Measurements from ENCODE around the gene UBXN2A. TPM values are rescaled to one million over a fixed set of nuclear protein-coding genes. Genes with fewer than 3 reads are reported as not detected.
A peak's percentile ranks its signal among the peaks of the same experiment; 100 is the strongest.
"Not testable (repeated sequence)": the region's sequence is repeated elsewhere in the genome, so short reads cannot be mapped to it uniquely, and the experiment has no call there.

UBXN2A gene
- total RNA-seq, 1 donor = 10.9 TPM

DNA sequence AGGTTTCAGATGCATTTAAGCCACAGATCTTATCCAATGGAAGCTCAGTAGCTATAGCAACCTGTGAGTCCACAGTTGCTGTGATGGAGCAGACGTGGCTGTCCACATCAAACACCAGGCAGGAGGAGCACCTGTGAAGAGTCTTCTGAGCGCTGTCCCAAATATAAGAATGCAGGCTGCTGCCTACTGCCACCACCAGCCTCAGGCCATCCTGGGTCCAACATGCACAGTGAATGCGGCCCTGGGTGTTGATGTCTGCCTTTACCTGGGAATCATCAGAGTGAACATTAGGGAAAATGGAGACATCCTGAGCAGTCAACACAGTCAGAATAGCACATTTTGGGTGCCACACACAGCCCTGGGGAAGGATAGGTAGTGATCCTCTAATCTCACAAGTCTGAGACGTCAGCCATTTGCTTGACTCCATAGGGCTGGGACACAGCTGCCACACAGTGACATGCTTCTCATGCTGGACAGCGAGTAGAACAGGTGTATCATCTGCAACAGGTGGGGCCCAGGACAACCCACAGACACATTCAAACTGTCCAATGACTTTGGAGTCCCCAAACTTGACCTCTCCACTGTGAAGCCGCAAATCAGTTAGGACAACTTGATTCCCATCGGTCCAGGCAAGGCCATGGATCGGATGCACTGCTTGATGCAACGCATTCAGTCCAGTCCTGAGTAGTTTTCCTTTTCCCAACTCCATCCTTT, 98.7 kb downstream of the UBXN2A start:
- Histone ChIP-seq H3K27ac (ENCODE audit: low read depth, low read length) (no peak overlapping the region), H3K4me2 (ENCODE audit: insufficient read depth, low read length) (no peak overlapping the region), H3K9me3 (ENCODE audit: low read depth, low read length) (no peaks in the 10 kb centered on the region), H3K4me3 (ENCODE audit: insufficient read depth, low read length) (no peak overlapping the region), H3K27me3 (ENCODE audit: insufficient read depth, low read length) (no peaks in the 10 kb centered on the region), H3K4me1 (ENCODE audit: insufficient read depth, low read length) (no peaks in the 10 kb centered on the region), H3K36me3 (ENCODE audit: insufficient read depth, low read length) (peaks cover 22% of the 10 kb centered on the region), H2AFZ (ENCODE audit: low read length) (no peak overlapping the region), H4K20me1 (ENCODE audit: insufficient read depth, low read length) (no peaks in the 10 kb centered on the region), H3K79me2 (ENCODE audit: insufficient read depth, low read length) (peaks cover 24% of the 10 kb centered on the region)
- no peak for DNase-seq (ENCODE audit: insufficient read length, low spot score, missing footprints)
- TF ChIP-seq, protein P1, sequence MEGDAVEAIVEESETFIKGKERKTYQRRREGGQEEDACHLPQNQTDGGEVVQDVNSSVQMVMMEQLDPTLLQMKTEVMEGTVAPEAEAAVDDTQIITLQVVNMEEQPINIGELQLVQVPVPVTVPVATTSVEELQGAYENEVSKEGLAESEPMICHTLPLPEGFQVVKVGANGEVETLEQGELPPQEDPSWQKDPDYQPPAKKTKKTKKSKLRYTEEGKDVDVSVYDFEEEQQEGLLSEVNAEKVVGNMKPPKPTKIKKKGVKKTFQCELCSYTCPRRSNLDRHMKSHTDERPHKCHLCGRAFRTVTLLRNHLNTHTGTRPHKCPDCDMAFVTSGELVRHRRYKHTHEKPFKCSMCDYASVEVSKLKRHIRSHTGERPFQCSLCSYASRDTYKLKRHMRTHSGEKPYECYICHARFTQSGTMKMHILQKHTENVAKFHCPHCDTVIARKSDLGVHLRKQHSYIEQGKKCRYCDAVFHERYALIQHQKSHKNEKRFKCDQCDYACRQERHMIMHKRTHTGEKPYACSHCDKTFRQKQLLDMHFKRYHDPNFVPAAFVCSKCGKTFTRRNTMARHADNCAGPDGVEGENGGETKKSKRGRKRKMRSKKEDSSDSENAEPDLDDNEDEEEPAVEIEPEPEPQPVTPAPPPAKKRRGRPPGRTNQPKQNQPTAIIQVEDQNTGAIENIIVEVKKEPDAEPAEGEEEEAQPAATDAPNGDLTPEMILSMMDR (IDR thresholded peaks at IDR 0.05; ENCODE audit: extremely low read depth, low read depth, low read length) = no peak

- TF ChIP-seq, protein P1 (IDR thresholded peaks at IDR 0.05; ENCODE audit: extremely low read depth, low read depth, low read length) = no peak
- H3K79me2 ChIP-seq (ENCODE audit: insufficient read depth, low read length) = peaks cover 31% of the 10 kb centered on the region
Measured at GRCh38 chr2:24040511-24040910, 100.2 kb downstream of the UBXN2A start.

DNA sequence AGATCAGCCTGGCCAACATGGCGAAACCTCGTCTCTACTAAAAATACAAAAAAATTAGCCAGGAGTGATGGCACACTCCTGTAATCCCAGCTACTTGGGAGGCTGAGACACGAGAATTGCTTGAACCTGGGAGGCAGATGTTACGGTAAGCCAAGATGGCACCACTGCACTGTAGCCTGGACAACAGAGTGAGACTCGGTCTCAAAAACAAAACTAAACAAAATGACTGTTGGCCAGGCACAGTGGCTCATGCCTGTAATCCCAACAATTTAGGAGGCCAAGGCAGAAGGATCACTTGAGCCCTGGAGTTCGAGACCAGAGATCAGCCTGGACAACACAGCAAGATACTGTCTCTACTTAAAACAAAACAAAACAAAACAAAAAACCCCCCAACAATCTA, 102.9 kb downstream of the UBXN2A start:
- not testable (repeated sequence) for H3K27ac ChIP-seq (ENCODE audit: low read depth, low read length); H2AFZ ChIP-seq (ENCODE audit: low read length); H4K20me1 ChIP-seq (ENCODE audit: insufficient read depth, low read length); H3K4me3 ChIP-seq (ENCODE audit: insufficient read depth, low read length); H3K27me3 ChIP-seq (ENCODE audit: insufficient read depth, low read length); DNase-seq (ENCODE audit: insufficient read length, low spot score, missing footprints); H3K4me2 ChIP-seq (ENCODE audit: insufficient read depth, low read length); H3K9me3 ChIP-seq (ENCODE audit: low read depth, low read length)
- Histone ChIP-seq H3K79me2 (ENCODE audit: insufficient read depth, low read length) (peaks cover 37% of the 10 kb centered on the region), H3K4me1 (ENCODE audit: insufficient read depth, low read length) (peaks cover 13% of the 10 kb centered on the region), H3K36me3 (ENCODE audit: insufficient read depth, low read length) (peaks cover 12% of the 10 kb centered on the region)

More at GRCh38 chr2:24040511-24040910, 100.2 kb downstream of the UBXN2A start:
- no peak overlapping the region for H3K27ac ChIP-seq (ENCODE audit: low read depth, low read length)
- H3K4me2 ChIP-seq (ENCODE audit: insufficient read depth, low read length) = no peak overlapping the region
- no peak overlapping the region for H3K4me3 ChIP-seq (ENCODE audit: insufficient read depth, low read length)
- peaks cover 22% of the 10 kb centered on the region for H3K36me3 ChIP-seq (ENCODE audit: insufficient read depth, low read length)
- H4K20me1 ChIP-seq (ENCODE audit: insufficient read depth, low read length) = no peaks in the 10 kb centered on the region
- H3K4me1 ChIP-seq (ENCODE audit: insufficient read depth, low read length) = no peaks in the 10 kb centered on the region
- no peaks in the 10 kb centered on the region for H3K27me3 ChIP-seq (ENCODE audit: insufficient read depth, low read length)
- no peak overlapping the region for H2AFZ ChIP-seq (ENCODE audit: low read length)
- H3K9me3 ChIP-seq (ENCODE audit: low read depth, low read length) = no peaks in the 10 kb centered on the region
- DNase-seq (ENCODE audit: insufficient read length, low spot score, missing footprints) = no peak

DNA sequence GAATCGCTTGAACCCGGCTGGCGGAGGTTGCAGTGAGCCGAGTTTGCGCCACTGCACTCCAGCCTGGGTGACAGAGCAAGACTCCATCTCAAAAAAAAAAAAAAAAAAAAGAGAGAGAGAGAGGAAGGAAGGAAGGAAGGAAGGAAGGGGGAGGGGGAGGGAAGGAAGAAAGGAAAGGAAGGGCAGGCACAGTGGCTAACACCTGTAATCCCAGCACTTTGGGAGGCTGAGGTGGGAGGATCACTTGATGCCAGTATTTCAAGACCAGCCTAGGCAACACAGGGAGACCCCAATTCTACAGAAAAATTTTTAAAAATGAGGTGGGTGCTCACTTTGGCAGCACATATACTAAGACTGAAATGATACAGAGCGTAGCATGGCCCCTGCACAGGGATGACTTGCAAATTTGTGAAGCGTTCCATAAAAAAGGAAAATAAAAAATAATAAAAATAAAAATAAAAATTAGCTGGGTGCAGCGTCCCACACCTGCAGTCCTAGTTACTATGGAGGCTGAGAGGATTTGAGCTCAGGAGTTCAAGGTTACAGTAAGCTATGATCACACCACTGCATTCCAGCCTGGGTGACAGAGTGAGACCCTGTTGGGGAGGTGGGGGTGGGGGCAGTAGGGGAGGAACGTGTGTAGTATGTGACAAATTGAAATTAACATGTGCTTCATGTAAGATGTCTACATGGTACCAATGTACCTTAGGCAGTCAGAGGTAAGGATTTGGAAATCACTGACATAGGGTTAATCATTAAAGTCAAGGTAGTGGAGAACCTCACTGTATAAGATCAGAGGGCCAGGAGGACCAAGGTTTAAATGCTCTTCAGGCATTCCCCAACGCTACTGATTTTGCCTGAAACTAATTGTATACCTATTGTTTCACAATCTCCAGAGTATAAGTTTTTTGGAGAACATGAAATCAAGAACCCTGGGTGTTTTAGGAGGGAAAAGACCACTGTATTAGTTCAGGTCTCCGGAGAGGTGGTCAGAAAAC, 105.5 kb downstream of the UBXN2A start:
- Histone ChIP-seq H3K4me1 (ENCODE audit: insufficient read depth, low read length) (peaks cover 20% of the 10 kb centered on the region), H4K20me1 (ENCODE audit: insufficient read depth, low read length) (no peaks in the 10 kb centered on the region), H3K9me3 (ENCODE audit: low read depth, low read length) (no peaks in the 10 kb centered on the region), H3K4me2 (ENCODE audit: insufficient read depth, low read length) (peak overlapping the region; percentile 97), H3K4me3 (ENCODE audit: insufficient read depth, low read length) (peak overlapping the region; percentile 99), H3K79me2 (ENCODE audit: insufficient read depth, low read length) (peaks cover 31% of the 10 kb centered on the region), H3K36me3 (ENCODE audit: insufficient read depth, low read length) (no peaks in the 10 kb centered on the region), H3K27ac (ENCODE audit: low read depth, low read length) (peak overlapping the region; percentile 24), H2AFZ (ENCODE audit: low read length) (peak overlapping the region; percentile 97), H3K27me3 (ENCODE audit: insufficient read depth, low read length) (peaks cover 3% of the 10 kb centered on the region)
- TF ChIP-seq, protein P1 (IDR thresholded peaks at IDR 0.05; ENCODE audit: extremely low read depth, low read depth, low read length) = no peak
- DNase-seq (ENCODE audit: insufficient read length, low spot score, missing footprints) = no peak
